ENCODE measurements around the gene NRL.

Gene NRL

DNA sequence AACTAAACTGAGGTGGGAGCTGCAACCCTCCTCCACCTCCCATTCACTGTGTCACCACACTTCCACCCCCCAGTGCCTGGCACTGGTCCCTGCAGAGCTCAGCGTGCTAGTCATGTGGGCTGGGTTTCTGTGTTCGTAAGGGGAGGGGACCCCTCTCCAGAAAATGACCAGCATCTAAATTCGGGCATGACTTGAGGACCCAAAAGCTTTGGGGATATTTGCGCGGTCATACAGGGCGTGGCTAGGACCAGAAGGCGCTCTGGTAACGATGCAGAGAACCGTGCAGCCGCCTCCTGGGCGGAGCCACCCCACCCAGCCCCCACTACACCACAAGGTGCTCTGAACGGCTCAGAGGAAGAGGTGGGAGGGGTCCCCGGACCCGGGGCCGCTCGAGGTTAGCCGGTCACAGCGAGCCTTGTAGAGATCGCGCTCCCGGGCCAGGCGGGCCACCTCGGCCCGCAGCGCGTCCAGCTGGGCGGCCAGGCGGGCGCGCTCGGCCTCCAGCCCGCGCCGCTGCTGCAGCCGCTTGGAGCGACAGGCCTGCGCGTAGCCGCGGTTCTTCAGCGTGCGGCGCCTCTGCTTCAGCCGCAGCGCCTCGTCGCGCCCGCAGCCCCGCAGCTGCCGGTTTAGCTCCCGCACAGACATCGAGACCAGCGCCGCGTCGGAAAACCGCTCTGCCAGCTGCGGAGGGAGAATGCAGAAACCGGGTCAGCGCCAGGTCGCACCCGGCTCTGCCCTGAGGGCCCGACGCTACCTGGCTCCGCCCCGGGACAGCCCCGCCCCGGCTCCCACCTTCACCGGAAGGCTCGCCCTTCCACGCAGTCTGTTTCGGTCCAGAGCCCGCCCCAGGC lies 33.6 kb downstream of the NRL start:
- peak in 1 of 2 donors; percentile 42 for DNase-seq (ENCODE audit: low read depth in 2 of 2)

DNA sequence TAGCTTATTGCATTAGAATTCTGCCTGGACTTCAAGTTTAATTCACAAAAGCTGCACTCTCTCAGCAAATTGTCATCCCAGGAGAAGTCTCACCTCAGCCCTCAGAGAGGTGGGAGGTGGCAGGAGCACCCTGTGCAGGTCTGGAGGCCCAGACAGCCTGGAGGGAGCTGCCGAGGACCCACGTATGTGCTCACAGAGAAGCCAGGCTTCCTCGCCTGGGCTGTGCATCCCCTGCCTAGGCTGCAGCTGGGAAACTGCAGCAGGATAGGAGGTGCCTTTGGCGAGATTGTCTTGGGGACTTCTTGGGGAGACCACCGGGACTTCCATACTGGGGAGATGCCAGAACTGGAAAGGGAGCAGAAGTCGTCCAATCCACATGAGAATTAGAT lies 34.6 kb downstream of the NRL start:
- DNase-seq (ENCODE audit: low read depth in 2 of 2): no peak

GRCh38 chr14:24079491-24080141 lies 35.1 kb downstream of the NRL start:
- no peak for DNase-seq (ENCODE audit: low read depth in 2 of 2)

DNA sequence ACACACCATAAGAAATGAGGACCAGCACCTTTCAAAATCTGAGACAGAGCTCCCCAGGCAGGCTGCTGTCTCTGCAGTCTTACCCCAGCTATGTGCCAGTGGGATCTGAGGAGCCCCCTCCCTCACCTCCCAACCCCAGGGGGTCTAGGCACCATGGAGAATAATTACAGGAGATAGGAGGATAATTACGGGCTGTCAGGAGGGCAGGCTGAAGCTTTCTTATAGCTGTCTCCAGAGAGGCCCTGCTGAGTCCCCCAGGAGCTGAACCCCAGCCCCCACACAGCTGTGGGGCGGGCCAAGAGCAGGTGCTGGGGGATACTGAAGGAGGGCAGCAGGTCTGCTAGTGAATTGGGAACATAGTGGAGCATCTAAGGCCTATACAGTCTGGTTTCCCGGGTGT lies 36.6 kb downstream of the NRL start:
- DNase-seq (ENCODE audit: low read depth in 2 of 2): no peak

GRCh38 chr14:24077086-24077485 lies 37.7 kb downstream of the NRL start:
- DNase-seq (ENCODE audit: low read depth in 2 of 2): no peak

DNA sequence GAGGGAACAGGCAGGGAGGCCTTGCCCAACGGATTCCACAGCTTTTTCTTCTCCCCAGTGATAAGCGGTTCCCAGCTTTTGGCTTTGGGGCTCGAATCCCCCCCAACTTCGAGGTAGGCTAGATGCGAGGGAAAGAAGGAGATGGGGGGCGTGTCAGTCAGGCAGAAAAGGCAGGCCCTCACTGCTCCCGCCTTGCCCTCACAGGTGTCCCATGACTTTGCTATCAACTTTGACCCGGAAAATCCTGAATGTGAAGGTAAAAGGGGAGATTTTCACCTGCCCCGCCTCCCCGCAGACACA lies 38.5 kb downstream of the NRL start:
- DNase-seq (ENCODE audit: low read depth in 2 of 2): no peak

DNA sequence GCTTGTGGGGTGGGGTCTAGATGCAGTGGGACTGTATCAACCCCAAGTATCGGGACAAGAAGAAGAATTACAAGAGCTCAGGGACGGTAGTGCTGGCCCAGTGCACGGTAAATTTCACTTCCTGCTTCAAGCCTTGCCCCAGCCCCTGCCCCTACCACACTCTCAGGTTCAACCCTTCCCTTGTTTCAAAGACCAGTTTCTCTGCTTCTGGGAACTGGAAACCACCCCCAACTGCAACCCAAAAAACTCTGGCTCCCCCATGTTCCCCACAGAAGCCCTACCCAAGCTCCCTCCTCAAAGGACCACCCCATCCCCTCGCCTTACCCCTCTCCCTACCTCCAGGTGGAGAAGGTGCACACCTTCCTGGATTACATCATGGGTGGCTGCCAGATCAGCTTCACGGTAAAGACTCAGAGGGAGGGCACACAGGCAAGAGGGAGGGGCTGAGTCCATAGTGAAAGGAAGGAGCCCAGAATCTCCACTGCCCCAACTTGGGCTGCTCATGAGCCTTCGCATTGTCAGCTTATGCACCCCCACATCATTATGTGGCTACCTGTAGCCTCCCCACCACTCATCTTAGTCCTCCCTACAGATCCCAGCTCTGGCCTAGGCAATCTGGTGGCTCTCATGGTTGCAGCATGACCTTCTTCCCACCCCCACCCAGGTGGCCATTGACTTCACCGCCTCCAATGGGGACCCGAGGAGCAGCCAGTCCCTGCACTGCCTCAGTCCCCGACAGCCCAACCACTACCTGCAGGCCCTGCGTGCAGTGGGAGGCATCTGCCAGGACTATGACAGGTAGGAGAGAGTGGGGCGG lies 39.1 kb downstream of the NRL start:
- no peak for DNase-seq (ENCODE audit: low read depth in 2 of 2)

GRCh38 chr14:24074625-24075484 lies 39.9 kb downstream of the NRL start:
- no peak for DNase-seq (ENCODE audit: low read depth in 2 of 2)

DNA sequence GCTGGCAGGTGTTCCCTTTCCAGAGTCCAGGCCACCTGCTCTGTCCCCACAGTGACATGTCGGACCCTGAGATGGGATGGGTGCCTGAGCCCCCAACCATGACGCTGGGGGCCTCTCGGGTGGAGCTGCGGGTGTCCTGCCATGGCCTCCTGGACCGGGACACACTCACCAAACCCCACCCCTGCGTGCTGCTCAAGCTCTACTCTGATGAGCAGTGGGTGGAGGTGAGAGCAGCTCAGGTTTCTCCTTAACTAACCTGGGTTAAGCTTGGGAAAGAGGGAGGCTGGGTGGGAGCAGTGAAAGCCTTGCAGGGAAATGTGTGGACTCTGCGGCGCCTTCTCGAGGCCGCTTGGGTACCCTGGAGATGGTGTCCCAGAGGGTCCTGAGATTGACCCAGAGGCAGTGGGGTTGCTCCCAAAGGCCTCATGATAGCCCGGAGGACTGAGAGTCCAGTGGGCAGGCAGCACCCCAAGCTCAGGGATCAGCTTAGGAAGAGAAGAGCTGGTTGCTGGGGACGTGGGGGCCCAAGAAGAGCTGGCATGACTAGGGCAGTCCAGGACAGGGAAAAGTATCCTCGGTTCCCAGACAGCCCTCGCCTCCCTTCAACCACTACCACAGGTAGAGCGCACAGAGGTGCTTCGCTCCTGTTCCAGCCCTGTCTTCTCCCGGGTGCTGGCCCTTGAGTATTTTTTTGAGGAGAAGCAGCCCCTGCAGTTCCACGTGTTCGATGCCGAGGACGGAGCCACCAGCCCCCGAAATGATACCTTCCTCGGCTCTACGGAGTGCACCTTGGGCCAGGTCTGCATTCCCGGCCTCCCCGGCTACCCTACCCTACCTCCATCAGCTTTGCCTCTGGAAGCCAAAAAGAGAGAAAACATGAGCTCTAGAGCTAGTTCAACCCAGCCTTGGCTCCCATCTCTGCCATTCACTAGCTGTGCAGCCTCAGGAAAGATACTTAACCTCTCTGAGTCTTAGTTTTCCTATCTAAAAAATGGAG lies 41.6 kb downstream of the NRL start:
- no peak for DNase-seq (ENCODE audit: low read depth in 2 of 2)

DNA sequence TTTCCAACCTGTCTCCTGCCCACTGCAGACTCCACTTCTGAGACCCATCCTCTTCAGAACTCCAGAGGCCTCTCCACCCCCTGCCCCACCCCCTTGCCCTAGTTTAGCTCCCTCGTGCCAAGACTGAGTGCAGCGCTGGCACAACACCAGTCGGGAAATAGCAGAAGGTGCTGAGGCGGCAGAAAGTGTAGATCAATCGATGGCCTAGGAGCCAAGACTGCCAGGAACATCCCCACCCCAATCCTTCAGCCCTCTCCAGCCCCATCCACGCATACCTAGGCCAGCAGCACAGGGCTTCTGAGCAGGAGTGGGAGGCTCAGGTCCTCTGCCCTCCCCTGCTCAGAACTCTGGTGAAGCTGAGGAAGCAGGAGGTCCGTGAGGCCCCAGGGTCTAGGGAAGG lies 42.3 kb downstream of the NRL start:
- no peak for DNase-seq (ENCODE audit: low read depth in 2 of 2)

DNA sequence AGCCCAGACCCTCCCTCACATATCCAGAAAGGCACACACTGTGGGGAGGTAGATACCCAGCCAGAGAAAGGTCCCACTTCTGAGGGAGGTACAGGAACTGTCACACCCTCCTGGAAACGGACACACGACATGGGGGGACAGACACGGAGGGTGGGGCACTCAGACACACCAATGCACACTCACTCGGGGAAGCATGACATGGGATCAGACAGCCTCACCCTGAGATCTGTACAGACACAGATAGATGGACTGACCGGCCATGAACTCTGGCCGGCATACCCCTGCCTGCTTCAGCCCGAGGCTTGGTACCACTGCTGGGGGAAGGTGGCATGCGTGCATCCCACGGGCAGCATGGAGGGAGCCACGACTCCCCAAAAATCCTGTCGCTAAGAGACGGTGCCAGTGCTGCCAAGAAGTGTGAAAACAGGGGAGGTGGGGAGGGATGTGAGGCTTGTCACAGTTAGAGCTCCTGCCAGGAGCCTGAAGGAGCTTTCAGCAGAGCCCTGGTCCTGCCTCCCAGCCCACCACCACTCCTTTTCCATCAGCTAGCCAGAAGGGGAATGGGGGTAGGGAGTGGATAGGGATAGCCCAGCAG lies 42.8 kb downstream of the NRL start:
- no peak for DNase-seq (ENCODE audit: low read depth in 2 of 2)

- DNase-seq (ENCODE audit: low read depth in 2 of 2): no peak
These were observed 43.5 kb downstream of the NRL start, which contains the start of gene CPNE6 for GRCh38 chr14:24071144-24071697. TSS of gene CPNE6 (plus strand) at chr14:24071562. CDS start at chr14:24072937, 1,375 bp downstream.

- DNase-seq (ENCODE audit: low read depth in 2 of 2): no peak
These were observed 44.2 kb downstream of the NRL start for GRCh38 chr14:24070285-24071143.

GRCh38 chr14:24069411-24069735 lies 45.4 kb downstream of the NRL start:
- no peak for DNase-seq (ENCODE audit: low read depth in 2 of 2)

GRCh38 chr14:24068711-24069410 lies 45.9 kb downstream of the NRL start:
- no peak for DNase-seq (ENCODE audit: low read depth in 2 of 2)

DNA sequence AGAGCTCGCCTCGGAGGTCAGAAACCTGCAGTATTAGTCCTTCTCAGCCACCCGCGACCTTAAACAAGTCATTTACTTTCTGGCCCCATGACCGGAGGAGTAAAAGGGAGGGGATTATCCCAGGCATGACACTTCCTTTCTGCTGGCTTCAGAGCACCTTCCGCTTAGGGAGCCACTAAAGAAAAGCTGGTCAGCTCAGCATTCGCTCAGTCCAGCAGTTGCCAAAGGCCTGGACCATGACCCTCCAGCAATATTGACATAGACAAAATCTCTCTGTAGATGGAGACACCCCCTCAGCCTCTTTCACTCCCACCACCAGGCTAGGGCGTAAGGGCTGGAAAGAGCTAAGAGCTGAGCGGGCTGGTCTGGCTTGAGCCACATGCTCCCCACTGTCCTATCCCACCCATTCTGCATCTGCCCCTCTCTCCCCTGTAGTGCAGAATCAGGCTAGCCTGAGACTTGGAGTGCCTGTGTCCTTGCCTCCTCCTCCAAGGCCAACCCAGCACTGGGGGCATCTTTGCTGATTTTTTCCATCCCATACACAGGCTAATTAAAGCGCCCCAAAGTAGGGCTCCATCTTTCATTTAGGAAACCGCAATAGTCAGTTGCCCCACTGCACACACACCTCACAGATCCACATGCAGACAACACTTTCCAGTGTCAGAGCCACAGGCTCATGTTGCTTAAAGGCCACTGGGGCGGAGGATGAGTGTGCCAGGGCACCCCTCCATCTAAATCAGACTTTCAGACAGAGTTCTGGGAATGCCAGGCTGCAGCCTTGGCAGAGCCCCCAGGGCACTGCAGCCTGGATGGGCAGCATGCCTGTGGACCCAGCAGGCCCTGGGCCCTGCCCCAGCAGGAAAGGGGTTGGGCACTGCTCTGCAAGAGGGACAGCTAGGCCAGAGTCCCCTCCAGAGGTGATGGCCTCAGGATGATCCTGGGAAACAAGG lies 47.3 kb downstream of the NRL start:
- no peak for DNase-seq (ENCODE audit: low read depth in 2 of 2)

- DNase-seq (ENCODE audit: low read depth in 2 of 2): no peak
These were observed 48.1 kb downstream of the NRL start for GRCh38 chr14:24066496-24067132.
